Smooth muscle cell (in vitro differentiated cells): ENCODE data around the gene GGCX. TPM values are rescaled to one million over a fixed set of nuclear protein-coding genes. Genes with fewer than 3 reads are reported as not detected.
A peak's percentile ranks its signal among the peaks of the same experiment; 100 is the strongest.

ENCODE experiments used
- DNase-seq: peaks from one replicate; lab custom pipeline; 2025; ENCODE audit not compliant: unreplicated experiment; lab: John Stamatoyannopoulos, UW
- H2AFZ ChIP-seq: fragments of 200-600 bp; sonication (generic); 2 replicates; pipeline ENCODE4 v1.6.0; 2016; ENCODE audit warnings: antibody characterized with exemption, low read depth, mild to moderate bottlenecking
- H3F3A ChIP-seq: fragments of 200-600 bp; sonication (generic); 2 replicates; pipeline ENCODE4 v1.6.0; 2017; ENCODE audit warnings: antibody characterized with exemption, low read depth
- H3K27ac ChIP-seq: fragments of 200-600 bp; sonication (generic); 2 replicates; pipeline ENCODE4 v1.5.1; 2016; ENCODE audit warnings: low read depth, mild to moderate bottlenecking
- H3K27me3 ChIP-seq: fragments of 200-600 bp; sonication (generic); 2 replicates; pipeline ENCODE4 v1.6.1; 2016; ENCODE audit warnings: low read depth, mild to moderate bottlenecking
- H3K36me3 ChIP-seq: fragments of 200-600 bp; sonication (generic); 2 replicates; pipeline ENCODE4 v1.5.1; 2016; ENCODE audit warnings: low read depth
- H3K4me1 ChIP-seq: fragments of 200-600 bp; sonication (generic); 2 replicates; pipeline ENCODE4 v1.5.1; 2016; ENCODE audit warnings: low read depth
- H3K4me2 ChIP-seq: fragments of 200-600 bp; sonication (generic); 2 replicates; pipeline ENCODE4 v1.6.0; 2016; ENCODE audit warnings: mild to moderate bottlenecking
- H3K4me3 ChIP-seq: fragments of 200-600 bp; sonication (generic); 2 replicates; pipeline ENCODE4 v1.5.1; 2016; ENCODE audit warnings: mild to moderate bottlenecking
- H3K79me2 ChIP-seq: fragments of 200-600 bp; sonication (generic); 2 replicates; pipeline ENCODE4 v1.6.0; 2016; ENCODE audit warnings: low read depth, mild to moderate bottlenecking
- H3K9ac ChIP-seq: fragments of 200-600 bp; sonication (generic); 2 replicates; pipeline ENCODE4 v1.6.0; 2016; ENCODE audit warnings: low read depth
- H3K9me3 ChIP-seq: fragments of 200-600 bp; sonication (generic); replicated peaks from 2 replicates; pipeline ENCODE4 v1.5.1; 2016; ENCODE audit warnings: low read depth
- H4K20me1 ChIP-seq: fragments of 200-600 bp; sonication (generic); 2 replicates; pipeline ENCODE4 v1.6.0; 2016; ENCODE audit warnings: low read depth
- WGBS: methylation state at CpG from one replicate; pipeline ENCODE4 v1.1.7; 2016; ENCODE audit warnings: low lambda C conversion rate; 5-methylcytosine and 5-hydroxymethylcytosine counted together
- polyA plus RNA-seq: library from polyadenylated mRNA; unstranded; fragments of >200 nt; fragmentation: Nextera tagmentation; extraction: Ambion mirVana; gene quantifications from 2 replicates; pipeline ENCODE4 v1.2.1, GENCODE V29; 2016
- total RNA-seq: library from RNA; depleted of rRNA; stranded (reverse); fragments of >200 nt; gene quantifications from 2 replicates; pipeline ENCODE4 v1.2.3, GENCODE V29; 2014
- TF ChIP-seq, protein P1 (sequence below): fragments of 200-600 bp; sonication (generic); IDR thresholded peaks from 2 replicates; pipeline ENCODE4 v1.5.1; 2017; ENCODE audit warnings: borderline replicate concordance, mild to moderate bottlenecking, antibody characterized with exemption; ENCODE audit not compliant: insufficient read depth, poor library complexity, severe bottlenecking

The GGCX gene
- total and polyA plus RNA-seq, 2 experiments from 2014 or later, result 44.5 to 83.2 TPM

DNA sequence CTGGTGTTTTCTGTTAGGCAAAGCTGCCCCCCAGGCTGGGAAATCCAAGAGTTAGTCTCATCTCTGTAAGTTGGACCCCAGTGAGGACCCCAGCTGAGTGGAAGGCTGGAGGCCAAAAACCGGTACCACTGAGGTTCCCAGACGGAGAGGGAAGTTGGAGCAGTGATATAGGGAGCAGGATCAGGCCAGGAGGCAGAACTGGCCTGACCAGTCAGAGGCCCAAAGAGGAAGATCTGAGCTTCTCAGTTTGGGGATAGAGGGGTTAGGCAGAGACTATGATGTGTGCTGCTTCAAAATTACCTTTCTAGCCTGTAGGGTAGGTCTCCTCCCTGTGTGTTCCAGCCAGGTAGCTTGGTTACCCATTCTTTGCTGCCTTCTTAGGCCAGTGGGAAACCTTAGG is 29.7 kb upstream of the GGCX start:
- Histone ChIP-seq H2AFZ (no peak overlapping the region), H4K20me1 (no peaks in the 10 kb centered on the region), H3K9ac (peak overlapping the region; percentile 10), H3K4me1 (peaks cover 5% of the 10 kb centered on the region), H3F3A (peaks cover 7% of the 10 kb centered on the region), H3K9me3 (no peaks in the 10 kb centered on the region), H3K4me2 (peak overlapping the region; percentile 79), H3K4me3 (no peak overlapping the region), H3K27ac (peak overlapping the region; percentile 87), H3K27me3 (no peaks in the 10 kb centered on the region), H3K79me2 (peaks cover under 1% of the 10 kb centered on the region), H3K36me3 (no peaks in the 10 kb centered on the region)
- WGBS, result 76% methylated on average over 2 of the region's 2 CpGs
- no peak for DNase-seq
- TF ChIP-seq, protein P1, sequence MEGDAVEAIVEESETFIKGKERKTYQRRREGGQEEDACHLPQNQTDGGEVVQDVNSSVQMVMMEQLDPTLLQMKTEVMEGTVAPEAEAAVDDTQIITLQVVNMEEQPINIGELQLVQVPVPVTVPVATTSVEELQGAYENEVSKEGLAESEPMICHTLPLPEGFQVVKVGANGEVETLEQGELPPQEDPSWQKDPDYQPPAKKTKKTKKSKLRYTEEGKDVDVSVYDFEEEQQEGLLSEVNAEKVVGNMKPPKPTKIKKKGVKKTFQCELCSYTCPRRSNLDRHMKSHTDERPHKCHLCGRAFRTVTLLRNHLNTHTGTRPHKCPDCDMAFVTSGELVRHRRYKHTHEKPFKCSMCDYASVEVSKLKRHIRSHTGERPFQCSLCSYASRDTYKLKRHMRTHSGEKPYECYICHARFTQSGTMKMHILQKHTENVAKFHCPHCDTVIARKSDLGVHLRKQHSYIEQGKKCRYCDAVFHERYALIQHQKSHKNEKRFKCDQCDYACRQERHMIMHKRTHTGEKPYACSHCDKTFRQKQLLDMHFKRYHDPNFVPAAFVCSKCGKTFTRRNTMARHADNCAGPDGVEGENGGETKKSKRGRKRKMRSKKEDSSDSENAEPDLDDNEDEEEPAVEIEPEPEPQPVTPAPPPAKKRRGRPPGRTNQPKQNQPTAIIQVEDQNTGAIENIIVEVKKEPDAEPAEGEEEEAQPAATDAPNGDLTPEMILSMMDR, result no peak

DNA sequence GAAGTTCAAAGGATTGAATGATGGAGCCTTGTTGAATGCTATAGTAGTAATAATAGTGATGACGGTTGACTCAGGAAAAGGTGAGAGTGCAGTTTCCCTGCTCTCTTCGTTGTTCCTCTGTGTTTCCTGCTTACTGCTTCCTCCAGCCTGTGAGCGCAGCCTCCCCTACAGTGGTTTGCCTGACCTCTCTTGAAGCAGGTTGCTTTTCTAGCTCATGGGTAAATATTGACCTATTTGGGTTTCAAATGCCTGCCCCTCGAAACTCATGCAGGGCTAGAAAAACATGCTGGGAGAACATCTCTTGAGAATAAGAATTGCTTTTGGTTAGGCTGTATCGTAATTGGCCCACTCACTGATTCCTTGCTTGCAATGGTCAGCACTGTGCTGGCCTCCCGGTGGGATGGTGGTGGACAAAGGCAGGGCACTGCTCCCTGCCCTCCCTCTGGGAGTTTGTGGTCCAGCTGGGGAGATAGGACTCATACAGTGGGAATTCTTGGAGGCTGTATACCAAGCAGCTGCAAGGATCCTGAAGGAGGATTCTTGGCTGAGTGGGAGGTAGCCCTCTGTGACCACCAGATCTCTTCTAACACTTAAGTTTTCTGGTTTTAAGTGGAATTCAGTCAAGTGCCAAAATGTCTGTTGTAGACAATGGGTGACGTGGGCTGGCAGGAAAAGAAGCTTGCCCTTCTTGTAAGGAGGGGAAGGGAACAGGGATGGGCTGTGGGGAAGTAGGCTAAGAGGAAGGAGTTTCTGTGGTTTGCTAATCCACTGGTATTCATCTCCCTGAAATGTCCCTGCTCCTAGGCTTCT is 28.9 kb upstream of the GGCX start:
- no peak overlapping the region for H3K9ac ChIP-seq
- H3K4me1 ChIP-seq, result peaks cover 5% of the 10 kb centered on the region
- H3K4me3 ChIP-seq, result no peak overlapping the region

DNA sequence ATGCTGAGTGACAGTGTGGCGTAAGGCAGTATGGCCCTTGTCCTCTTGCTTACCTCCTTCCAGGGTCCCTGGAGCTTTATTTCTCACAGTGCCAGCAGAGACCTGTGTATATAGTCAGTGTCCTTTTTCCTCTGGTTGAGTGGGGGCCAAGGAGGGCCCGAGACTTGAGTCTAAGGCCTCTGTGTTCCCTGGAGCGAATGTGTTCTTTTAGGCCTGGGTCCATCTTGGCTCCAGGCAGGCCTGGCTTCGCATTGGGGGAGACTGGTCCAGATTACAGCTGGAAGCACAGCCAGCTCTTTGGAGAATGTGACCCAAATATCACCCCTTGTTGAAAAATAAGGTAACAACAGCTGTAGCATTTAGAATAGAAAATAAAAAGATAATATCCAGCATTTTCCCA is 27.9 kb upstream of the GGCX start:
- Histone ChIP-seq H3K4me2 (no peak overlapping the region), H2AFZ (no peak overlapping the region), H3K79me2 (no peaks in the 10 kb centered on the region), H3K4me1 (peaks cover 5% of the 10 kb centered on the region), H3K27ac (no peak overlapping the region), H3K4me3 (no peak overlapping the region), H4K20me1 (no peaks in the 10 kb centered on the region), H3K36me3 (no peaks in the 10 kb centered on the region), H3K9me3 (no peaks in the 10 kb centered on the region), H3F3A (peaks cover 7% of the 10 kb centered on the region), H3K9ac (no peak overlapping the region), H3K27me3 (no peaks in the 10 kb centered on the region)
- WGBS, result 98% methylated on average over 4 of the region's 4 CpGs
- no peak for DNase-seq
- TF ChIP-seq, protein P1, result no peak

More for the DNA sequence above, 28.9 kb upstream of the GGCX start:
- Histone ChIP-seq H2AFZ (no peak overlapping the region), H3K27ac (peak overlapping the region; percentile 87), H3K4me2 (peak overlapping the region; percentile 79), H3F3A (peaks cover 7% of the 10 kb centered on the region), H3K79me2 (no peaks in the 10 kb centered on the region), H3K36me3 (no peaks in the 10 kb centered on the region), H3K27me3 (no peaks in the 10 kb centered on the region), H3K9me3 (no peaks in the 10 kb centered on the region), H4K20me1 (no peaks in the 10 kb centered on the region)
- TF ChIP-seq, protein P1, result no peak
- 48% methylated on average over 7 of the region's 7 CpGs for WGBS
- DNase-seq, result no peak

DNA sequence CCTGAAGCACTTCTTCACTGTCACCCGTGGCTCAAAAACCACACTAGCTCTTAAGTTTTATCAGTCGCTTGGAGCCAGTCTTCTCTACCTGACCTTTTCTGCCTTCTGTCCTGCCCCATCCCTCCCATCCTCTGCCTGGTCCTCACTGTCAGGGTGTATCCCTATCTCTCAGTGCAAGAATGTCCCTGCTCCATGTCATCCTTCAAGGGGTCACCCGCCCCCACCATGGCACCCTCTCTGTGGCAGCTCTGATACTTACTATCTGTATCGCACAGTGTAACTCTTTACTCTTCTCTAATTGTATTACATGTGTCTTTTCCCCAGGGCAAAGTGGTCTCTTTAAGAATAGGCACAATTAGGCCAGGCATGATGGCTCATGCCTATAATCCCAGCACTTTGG is 27.4 kb upstream of the GGCX start:
- Histone ChIP-seq H4K20me1 (no peaks in the 10 kb centered on the region), H3K79me2 (no peaks in the 10 kb centered on the region), H3K4me2 (no peak overlapping the region), H3K4me1 (peaks cover 5% of the 10 kb centered on the region), H3K27ac (no peak overlapping the region), H3K9ac (no peak overlapping the region), H3K27me3 (no peaks in the 10 kb centered on the region), H3K4me3 (no peak overlapping the region), H3K9me3 (no peaks in the 10 kb centered on the region), H2AFZ (no peak overlapping the region), H3F3A (peaks cover 7% of the 10 kb centered on the region), H3K36me3 (no peaks in the 10 kb centered on the region)
- TF ChIP-seq, protein P1, result no peak
- 94% methylated on average over 4 of the region's 4 CpGs for WGBS
- no peak for DNase-seq
